ENCODE results near the gene SPOCD1. TPM values are rescaled to one million over a fixed set of nuclear protein-coding genes. Genes with fewer than 3 reads are reported as not detected.

The SPOCD1 gene
- total RNA-seq, 3 donors from 2014 or later: 0.15 to 11.1 (median 1.1) TPM

GRCh38 chr1:31755850-31756492 lies 59.9 kb downstream of the SPOCD1 start:
- no peak for DNase-seq (ENCODE audit: low spot score in 2 of 2)
- H3K36me3 ChIP-seq: no peaks in the 10 kb centered on the region
- H3K27ac ChIP-seq: no peak overlapping the region
- TF ChIP-seq POLR2A (IDR thresholded peaks at IDR 0.05) (no peak), CTCF (IDR thresholded peaks at IDR 0.05) (no peak), POLR2AphosphoS5 (IDR thresholded peaks at IDR 0.05) (no peak)
- peaks cover 4 to 9% of the 10 kb centered on the region in 2 donors for H3K4me1 ChIP-seq
- intact Hi-C loops (cut with DNase I; ENCODE audit: low total_unique reads): no loop called here
- H3K9me3 ChIP-seq: no peaks in the 10 kb centered on the region
- H3K4me3 ChIP-seq: no peak overlapping the region
- H3K27me3 ChIP-seq: no peaks in the 10 kb centered on the region

GRCh38 chr1:31755197-31755611 lies 60.6 kb downstream of the SPOCD1 start:
- intact Hi-C loops (cut with DNase I; ENCODE audit: low total_unique reads): no loop called here

GRCh38 chr1:31754397-31754796 lies 61.4 kb downstream of the SPOCD1 start:
- no peaks in the 10 kb centered on the region for H3K27me3 ChIP-seq
- intact Hi-C loops (cut with DNase I; ENCODE audit: low total_unique reads): no loop called here
- no peaks in the 10 kb centered on the region for H3K36me3 ChIP-seq
- no peaks in the 10 kb centered on the region for H3K9me3 ChIP-seq
- no peak overlapping the region for H3K4me3 ChIP-seq
- H3K27ac ChIP-seq: no peak overlapping the region
- TF ChIP-seq CTCF (IDR thresholded peaks at IDR 0.05) (no peak), POLR2A (IDR thresholded peaks at IDR 0.05) (no peak)
- H3K4me1 ChIP-seq: peaks cover 2 to 4% of the 10 kb centered on the region in 2 donors
- DNase-seq (ENCODE audit: low spot score in 2 of 2): no peak

More at GRCh38 chr1:31755197-31755611, 60.6 kb downstream of the SPOCD1 start:
- H3K9me3 ChIP-seq: no peaks in the 10 kb centered on the region
- H3K4me3 ChIP-seq: no peak overlapping the region
- H3K4me1 ChIP-seq: peaks cover 4% of the 10 kb centered on the region in 2 donors
- TF ChIP-seq POLR2AphosphoS5 (IDR thresholded peaks at IDR 0.05): no peak
- TF ChIP-seq POLR2A (IDR thresholded peaks at IDR 0.05): no peak
- TF ChIP-seq CTCF (IDR thresholded peaks at IDR 0.05): no peak
- peak overlapping the region in 1 of 2 donors; percentile 43 for H3K27ac ChIP-seq
- H3K36me3 ChIP-seq: no peaks in the 10 kb centered on the region
- no peaks in the 10 kb centered on the region for H3K27me3 ChIP-seq
- DNase-seq (ENCODE audit: low spot score in 2 of 2): peak; percentile 52 to 72

GRCh38 chr1:31753707-31754349 lies 62.0 kb downstream of the SPOCD1 start:
- H3K4me3 ChIP-seq: no peak overlapping the region
- no peaks in the 10 kb centered on the region for H3K27me3 ChIP-seq
- TF ChIP-seq CTCF (IDR thresholded peaks at IDR 0.05) (no peak), POLR2AphosphoS5 (IDR thresholded peaks at IDR 0.05) (no peak), POLR2A (IDR thresholded peaks at IDR 0.05) (no peak)
- no peaks in the 10 kb centered on the region for H3K9me3 ChIP-seq
- no peaks in the 10 kb centered on the region for H3K36me3 ChIP-seq
- no peak for DNase-seq (ENCODE audit: low spot score in 2 of 2)
- intact Hi-C loops (cut with DNase I; ENCODE audit: low total_unique reads): no loop called here
- H3K4me1 ChIP-seq: peaks cover 2 to 4% of the 10 kb centered on the region in 2 donors
- H3K27ac ChIP-seq: peak overlapping the region in 1 of 2 donors; percentile 25

- TF ChIP-seq POLR2AphosphoS5 (IDR thresholded peaks at IDR 0.05): no peak
- TF ChIP-seq POLR2A (IDR thresholded peaks at IDR 0.05): no peak
- TF ChIP-seq CTCF (IDR thresholded peaks at IDR 0.05): no peak
- Histone ChIP-seq H3K9me3 (no peaks in the 10 kb centered on the region), H3K27ac (peak overlapping the region in 1 of 2 donors; percentile 25), H3K27me3 (no peaks in the 10 kb centered on the region), H3K4me1 (peaks cover 2 to 4% of the 10 kb centered on the region in 2 donors), H3K36me3 (no peaks in the 10 kb centered on the region), H3K4me3 (no peak overlapping the region)
- DNase-seq (ENCODE audit: low spot score in 2 of 2): no peak
- intact Hi-C loops (cut with DNase I; ENCODE audit: low total_unique reads): no loop called here
Measured at GRCh38 chr1:31752952-31753475, 62.8 kb downstream of the SPOCD1 start.
